Renal cortex interstitium (tissue), 15 donors: Measurements from ENCODE around the gene KCNQ1. TPM values are rescaled to one million over a fixed set of nuclear protein-coding genes. Genes with fewer than 3 reads are reported as not detected.

ENCODE experiments used
- DNase-seq, 11 donors: peaks; one replicate each; pipeline ENCODE4 v3.0.0-alpha.2; 2013; ENCODE audit warnings: low read depth in 9 of 11, low spot score in 4 of 11; ENCODE audit errors: extremely low read depth in 1 of 11
- long read RNA-seq, 16 experiments: transcript quantifications; one replicate each; lab custom pipeline, GENCODE V29; 2026
- polyA plus RNA-seq, 3 donors: library from polyadenylated mRNA; unstranded; fragments of 120-200 nt; gene quantifications; one replicate each; pipeline ENCODE4 v1.2.1, GENCODE V29; 2013; ENCODE audit not compliant: insufficient read length in 3 of 3

KCNQ1 gene, protein sequence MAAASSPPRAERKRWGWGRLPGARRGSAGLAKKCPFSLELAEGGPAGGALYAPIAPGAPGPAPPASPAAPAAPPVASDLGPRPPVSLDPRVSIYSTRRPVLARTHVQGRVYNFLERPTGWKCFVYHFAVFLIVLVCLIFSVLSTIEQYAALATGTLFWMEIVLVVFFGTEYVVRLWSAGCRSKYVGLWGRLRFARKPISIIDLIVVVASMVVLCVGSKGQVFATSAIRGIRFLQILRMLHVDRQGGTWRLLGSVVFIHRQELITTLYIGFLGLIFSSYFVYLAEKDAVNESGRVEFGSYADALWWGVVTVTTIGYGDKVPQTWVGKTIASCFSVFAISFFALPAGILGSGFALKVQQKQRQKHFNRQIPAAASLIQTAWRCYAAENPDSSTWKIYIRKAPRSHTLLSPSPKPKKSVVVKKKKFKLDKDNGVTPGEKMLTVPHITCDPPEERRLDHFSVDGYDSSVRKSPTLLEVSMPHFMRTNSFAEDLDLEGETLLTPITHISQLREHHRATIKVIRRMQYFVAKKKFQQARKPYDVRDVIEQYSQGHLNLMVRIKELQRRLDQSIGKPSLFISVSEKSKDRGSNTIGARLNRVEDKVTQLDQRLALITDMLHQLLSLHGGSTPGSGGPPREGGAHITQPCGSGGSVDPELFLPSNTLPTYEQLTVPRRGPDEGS
- polyA plus RNA-seq, result 10 to 100 TPM in 2 of 3 donors, 1 to 10 TPM in 1; 9.2 to 13.2 (median 10.6) TPM
- long read RNA-seq, donor 1, partial matches to known transcripts, result 11 of 11 reads
- long read RNA-seq, donor 1, other reads (novel, unspliced or antisense), result 0 of 11 reads
- long read RNA-seq, donor 2, result 0 reads
- long read RNA-seq, donor 3, transcript KCNQ1-201 (16 exons, 3,246 nt), result major isoform, 6 of 6 reads
- long read RNA-seq, donor 3, partial matches to known transcripts, result 0 of 6 reads
- long read RNA-seq, donor 3, other reads (novel, unspliced or antisense), result 0 of 6 reads
- long read RNA-seq, donor 4, partial matches to known transcripts, result 14 of 443 reads
- long read RNA-seq, donor 4, other reads (novel, unspliced or antisense), result 426 of 443 reads
- long read RNA-seq, donor 5, result 0 reads
- long read RNA-seq, donor 6, partial matches to known transcripts, result 22 of 24 reads
- long read RNA-seq, donor 6, other reads (novel, unspliced or antisense), result 0 of 24 reads
- long read RNA-seq, donor 7, result 0 reads
- long read RNA-seq, donor 8, partial matches to known transcripts, result 19 of 21 reads
- long read RNA-seq, donor 8, other reads (novel, unspliced or antisense), result 0 of 21 reads
- long read RNA-seq, donor 9, partial matches to known transcripts, result 0 of 1 reads
- long read RNA-seq, donor 9, other reads (novel, unspliced or antisense), result 0 of 1 reads
- long read RNA-seq, donor 10, result 0 reads
- long read RNA-seq, donor 11, result 0 reads
- long read RNA-seq, donor 12, partial matches to known transcripts, result 6 of 9 reads
- long read RNA-seq, donor 12, other reads (novel, unspliced or antisense), result 0 of 9 reads
- long read RNA-seq, donor 13, result 0 reads
- long read RNA-seq, donor 14, partial matches to known transcripts, result 0 of 1 reads
- long read RNA-seq, donor 14, other reads (novel, unspliced or antisense), result 0 of 1 reads
- long read RNA-seq, donor 15, result 0 reads
- long read RNA-seq, donor 16, partial matches to known transcripts, result 30 of 33 reads
- long read RNA-seq, donor 16, other reads (novel, unspliced or antisense), result 0 of 33 reads

DNA sequence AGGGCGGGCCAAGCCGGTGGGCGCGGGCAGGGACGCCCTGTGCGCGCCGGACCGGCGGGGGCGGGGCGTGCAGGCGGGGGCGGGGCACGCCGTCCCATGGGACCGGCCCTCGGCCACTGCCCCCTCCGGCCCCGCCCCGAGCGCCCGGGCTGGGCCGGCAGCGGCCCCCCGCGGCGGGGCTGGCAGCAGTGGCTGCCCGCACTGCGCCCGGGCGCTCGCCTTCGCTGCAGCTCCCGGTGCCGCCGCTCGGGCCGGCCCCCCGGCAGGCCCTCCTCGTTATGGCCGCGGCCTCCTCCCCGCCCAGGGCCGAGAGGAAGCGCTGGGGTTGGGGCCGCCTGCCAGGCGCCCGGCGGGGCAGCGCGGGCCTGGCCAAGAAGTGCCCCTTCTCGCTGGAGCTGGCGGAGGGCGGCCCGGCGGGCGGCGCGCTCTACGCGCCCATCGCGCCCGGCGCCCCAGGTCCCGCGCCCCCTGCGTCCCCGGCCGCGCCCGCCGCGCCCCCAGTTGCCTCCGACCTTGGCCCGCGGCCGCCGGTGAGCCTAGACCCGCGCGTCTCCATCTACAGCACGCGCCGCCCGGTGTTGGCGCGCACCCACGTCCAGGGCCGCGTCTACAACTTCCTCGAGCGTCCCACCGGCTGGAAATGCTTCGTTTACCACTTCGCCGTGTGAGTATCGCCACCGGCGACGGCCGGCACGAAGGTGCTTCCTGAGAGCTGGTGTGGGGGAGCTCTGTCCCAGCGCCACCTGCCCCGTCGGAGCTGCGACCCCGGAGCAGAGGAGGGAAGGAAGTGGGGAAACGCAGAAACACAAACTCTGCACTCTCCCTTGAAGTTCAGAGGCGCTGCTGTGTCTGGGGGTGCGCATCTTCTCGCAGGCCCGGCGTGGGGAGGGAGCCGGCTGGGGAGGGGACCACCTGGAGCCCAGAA, at the start of gene KCNQ1:
Gene KCNQ1, plus strand, starts transcription at position 188 of the 925 bp plus-strand sequence. Its CDS starts 91 bp downstream, at position 279.
- DNase-seq, result no peak

DNA sequence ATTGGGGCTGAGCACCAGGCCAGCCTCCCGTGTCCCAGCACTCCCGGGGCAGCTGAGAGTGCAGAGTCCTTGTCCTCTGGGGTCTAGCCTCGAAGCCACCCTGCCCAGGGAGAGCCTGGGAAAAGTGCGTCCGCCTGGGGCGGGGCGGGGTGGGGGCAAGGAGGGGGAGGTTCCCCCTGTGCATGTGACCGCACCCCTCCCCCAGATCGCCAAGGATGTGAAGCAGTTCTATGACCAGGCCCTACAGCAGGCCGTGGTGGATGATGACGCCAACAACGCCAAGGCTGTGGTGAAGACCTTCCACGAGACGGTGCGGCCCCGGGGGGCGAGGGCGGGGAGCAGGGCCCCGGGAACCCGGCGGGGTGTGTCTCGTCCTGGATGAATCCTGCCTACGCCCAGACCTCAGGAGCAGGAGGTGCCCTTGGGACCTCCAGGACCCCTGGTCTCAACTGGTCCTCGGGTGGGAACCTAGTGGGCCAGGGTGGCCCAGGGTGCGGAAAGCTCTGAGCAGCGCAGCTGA, 49.5 kb upstream of the KCNQ1 start:
- no peak for DNase-seq

DNA sequence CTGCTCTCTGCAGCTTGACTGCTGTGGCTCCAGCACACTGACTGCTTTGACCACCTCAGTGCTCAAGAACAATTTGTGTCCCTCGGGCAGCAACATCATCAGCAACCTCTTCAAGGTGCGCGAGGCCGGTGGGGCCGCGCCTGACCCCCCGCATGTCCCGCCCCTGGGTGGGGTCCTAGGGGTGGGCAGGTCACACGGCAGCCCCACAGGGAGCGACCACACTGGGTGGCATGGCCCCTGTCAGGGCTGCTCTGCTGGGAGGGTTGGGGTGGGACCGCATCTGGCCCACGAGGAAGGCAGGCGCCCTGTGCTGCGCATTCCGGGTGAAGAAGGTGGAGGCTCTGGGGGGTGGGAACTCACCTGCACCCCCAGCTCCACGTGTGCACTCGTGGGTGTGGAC, 49.0 kb upstream of the KCNQ1 start:
- no peak for DNase-seq

DNA sequence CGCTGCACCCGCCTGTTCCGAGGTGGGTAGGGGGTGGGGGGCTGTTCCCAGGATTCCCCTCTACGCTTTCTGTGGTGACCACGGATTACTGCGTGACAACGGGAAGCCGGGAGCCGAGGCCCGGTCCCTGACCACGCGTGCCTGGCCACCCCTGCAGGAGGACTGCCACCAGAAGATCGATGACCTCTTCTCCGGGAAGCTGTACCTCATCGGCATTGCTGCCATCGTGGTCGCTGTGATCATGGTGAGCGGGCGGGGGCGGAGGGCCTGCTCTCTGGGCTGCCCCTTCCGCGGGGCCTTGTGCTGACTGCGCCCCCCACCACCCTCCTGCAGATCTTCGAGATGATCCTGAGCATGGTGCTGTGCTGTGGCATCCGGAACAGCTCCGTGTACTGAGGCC, 48.3 kb upstream of the KCNQ1 start:
- DNase-seq, result no peak

DNA sequence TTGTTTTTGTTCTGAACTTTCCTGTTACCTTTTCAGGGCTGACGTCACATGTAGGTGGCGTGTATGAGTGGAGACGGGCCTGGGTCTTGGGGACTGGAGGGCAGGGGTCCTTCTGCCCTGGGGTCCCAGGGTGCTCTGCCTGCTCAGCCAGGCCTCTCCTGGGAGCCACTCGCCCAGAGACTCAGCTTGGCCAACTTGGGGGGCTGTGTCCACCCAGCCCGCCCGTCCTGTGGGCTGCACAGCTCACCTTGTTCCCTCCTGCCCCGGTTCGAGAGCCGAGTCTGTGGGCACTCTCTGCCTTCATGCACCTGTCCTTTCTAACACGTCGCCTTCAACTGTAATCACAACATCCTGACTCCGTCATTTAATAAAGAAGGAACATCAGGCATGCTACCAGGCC, 47.8 kb upstream of the KCNQ1 start:
- DNase-seq, result no peak

DNA sequence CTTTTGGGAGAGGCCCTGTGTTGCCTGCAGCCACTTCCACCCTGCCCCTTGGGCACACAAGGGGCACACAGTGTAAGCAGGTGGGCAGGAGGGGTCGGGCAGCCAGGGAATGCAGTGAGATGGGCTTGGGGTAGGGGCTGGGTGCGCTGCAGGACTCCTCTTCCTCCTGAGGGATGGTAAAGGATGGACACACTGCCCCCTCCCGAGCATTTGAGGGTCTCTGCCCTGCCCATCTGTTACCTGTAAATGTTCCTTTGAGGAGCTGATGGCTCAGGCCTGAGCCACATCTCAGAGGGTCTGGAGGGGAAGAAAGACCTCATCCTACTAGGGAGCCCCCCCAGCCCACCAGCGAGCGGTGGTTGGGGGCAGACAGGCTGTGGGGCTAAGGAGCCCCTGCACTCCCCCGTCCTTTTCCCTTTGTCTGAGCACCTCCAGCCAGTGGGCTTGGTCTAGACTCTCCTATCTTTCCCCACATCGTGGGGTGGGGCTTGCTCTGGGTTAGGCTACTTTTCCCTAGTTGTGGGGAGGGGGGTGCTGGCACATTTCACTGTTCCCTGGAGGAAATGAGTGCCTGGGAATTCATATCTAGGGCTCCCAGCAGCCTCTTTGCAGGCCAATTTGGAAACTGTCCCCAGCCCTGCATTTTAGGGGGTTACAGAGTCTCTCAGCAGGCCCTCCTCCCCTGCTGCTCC, 46.0 kb upstream of the KCNQ1 start:
- DNase-seq, result no peak

DNA sequence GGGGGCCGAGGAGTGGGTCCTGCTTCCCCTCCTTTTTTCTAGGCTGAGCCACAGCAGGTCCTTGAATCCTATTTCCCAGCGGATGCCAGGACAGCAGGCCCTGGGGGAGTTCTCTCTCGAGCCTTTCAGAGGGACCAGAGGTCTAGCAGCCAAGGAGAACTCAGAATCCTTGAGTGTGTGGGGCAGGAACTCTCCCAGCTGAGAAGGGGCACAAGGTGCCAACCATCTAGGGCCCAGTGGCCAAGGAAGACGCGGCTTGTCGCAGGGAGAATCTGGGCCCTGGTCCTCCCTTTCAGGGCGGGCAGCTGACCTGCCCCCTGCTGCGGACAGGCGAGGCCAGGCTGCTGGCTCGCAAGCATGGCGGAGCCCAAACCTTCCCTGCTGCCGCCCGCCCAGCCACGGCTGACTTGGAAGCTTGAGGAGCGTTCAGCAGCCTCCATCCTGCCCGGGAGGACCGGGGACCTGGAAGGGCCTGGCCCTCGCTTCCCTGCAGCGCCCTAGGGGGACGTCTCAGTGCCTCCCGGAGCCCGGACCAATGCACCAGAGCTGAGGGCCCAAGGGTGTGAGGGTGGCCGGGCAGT, 45.2 kb upstream of the KCNQ1 start:
- DNase-seq, result no peak

DNA sequence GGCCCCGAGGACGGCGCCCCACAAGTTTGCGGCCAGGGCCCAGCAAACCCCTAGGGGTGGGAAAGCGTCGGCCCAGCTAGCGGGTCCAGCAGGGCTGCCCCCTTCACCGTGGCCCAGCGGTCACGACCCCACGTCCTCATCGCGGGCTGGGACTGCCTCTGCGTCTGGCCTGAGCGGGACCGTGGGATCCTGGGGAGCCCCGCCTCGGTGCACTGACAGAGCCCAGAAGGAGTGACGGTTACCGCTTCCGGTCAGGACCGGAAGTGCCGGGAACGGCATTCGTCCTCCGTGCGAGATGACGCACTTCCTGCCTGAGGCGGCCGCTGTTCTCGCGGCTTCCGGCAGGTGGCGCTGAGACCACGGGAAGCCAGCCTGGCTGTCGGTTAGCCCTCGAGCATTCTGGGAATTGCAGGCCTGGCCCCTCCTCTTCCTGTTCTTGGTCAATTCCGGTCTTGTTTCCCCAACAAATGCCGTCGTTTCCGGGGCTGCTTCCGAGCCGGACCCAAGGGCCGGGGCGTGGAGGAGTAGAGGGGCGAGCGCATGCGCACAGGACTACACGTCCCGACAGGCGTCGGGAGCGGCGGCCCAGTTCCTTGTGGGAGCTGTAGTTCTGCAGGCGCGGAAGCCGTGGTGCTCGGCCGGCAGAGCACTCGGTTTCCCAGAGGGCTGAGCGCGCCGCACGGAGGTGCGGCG, 44.6 kb upstream of the KCNQ1 start, which contains the start of gene TSSC4:
Gene TSSC4, plus strand, starts transcription at position 682 of the 693 bp plus-strand sequence. CDS start 1,884 bp downstream, outside the sequence.
- peak; percentile 99 to 100 (median 100) for DNase-seq

DNA sequence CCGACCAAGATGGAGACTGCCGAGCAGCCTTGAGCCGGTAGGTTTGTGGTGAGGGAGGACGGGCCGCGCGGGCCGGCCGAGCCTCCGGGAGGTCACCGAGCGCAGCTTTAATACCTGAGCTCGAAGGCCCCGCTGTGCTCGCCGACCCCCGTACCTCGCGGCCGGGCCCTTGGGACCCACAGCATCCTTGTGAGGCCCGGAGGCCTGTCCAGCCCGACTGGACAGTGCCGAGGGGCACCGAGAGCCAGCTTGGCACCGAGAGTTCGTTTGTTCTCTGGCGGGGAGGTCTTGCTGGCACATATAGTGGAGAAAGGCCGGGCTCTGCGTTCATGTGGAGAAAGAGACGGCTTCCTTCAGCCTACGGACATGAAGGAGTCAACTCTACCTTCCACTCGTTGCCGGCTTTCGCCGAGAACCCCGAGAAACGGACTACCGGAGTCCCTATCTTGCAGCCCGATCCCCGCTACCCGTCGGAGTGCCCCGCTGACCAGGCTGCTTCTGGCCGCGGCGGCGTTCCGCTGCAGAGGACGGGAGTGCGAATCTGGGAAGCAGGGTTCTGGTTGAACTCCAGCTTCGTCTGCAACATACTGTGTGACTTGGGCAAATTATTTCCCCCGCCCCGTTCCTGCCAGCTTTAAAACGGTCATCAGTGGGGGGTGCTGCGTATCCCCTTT, 43.9 kb upstream of the KCNQ1 start:
- no peak for DNase-seq

DNA sequence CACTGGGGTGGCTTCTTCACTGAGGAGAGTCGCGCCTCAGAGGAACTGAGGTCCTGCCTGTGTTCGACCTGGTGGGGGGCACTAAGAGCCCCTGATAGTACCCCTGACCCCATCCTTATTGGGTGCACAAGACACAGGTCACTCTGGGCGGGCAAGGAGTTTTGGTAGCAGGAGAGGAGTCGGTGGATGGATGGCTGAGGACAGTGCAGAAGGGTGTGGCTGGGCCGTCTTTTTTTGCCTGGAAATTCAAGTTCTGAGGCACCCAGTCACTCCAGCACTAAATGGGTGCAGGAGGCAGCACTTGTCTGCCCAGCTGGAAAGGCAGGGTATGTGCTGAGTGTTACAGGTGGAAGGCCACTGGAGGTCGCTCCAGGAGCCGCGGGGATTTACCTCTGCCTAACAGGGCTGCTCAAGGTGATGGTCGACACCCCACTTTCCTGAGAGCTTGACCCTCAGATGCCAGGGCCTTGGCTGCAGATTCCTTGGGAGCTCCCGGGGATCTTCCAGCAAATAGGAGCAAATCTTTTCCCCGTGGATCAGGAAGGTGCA, 43.3 kb upstream of the KCNQ1 start:
- no peak for DNase-seq

DNA sequence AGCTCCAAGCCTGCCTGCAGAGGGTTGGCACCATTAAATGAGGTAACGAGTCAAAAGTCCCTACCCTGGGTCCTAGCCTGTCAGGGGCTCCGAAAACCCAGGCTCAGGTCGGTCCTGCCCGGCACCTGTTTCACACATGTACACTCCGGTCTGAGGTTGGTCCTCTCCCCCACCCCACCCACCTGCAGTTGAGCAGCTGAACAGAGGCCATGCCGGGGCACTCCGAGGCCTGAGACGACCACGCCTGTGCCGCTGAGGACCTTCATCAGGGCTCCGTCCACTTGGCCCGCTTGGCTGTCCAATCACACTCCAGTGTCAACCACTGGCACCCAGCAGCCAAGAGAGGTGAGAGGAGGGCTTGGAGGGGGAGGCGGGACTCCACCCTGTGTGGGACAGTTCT, 42.7 kb upstream of the KCNQ1 start:
- no peak for DNase-seq

DNA sequence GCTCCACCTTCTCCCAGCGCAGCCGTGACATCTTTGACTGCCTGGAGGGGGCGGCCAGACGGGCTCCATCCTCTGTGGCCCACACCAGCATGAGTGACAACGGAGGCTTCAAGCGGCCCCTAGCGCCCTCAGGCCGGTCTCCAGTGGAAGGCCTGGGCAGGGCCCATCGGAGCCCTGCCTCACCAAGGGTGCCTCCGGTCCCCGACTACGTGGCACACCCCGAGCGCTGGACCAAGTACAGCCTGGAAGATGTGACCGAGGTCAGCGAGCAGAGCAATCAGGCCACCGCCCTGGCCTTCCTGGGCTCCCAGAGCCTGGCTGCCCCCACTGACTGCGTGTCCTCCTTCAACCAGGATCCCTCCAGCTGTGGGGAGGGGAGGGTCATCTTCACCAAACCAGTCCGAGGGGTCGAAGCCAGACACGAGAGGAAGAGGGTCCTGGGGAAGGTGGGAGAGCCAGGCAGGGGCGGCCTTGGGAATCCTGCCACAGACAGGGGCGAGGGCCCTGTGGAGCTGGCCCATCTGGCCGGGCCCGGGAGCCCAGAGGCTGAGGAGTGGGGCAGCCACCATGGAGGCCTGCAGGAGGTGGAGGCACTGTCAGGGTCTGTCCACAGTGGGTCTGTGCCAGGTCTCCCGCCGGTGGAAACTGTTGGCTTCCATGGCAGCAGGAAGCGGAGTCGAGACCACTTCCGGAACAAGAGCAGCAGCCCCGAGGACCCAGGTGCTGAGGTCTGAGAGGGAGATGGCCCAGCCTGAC, 41.7 kb upstream of the KCNQ1 start:
- no peak for DNase-seq

DNA sequence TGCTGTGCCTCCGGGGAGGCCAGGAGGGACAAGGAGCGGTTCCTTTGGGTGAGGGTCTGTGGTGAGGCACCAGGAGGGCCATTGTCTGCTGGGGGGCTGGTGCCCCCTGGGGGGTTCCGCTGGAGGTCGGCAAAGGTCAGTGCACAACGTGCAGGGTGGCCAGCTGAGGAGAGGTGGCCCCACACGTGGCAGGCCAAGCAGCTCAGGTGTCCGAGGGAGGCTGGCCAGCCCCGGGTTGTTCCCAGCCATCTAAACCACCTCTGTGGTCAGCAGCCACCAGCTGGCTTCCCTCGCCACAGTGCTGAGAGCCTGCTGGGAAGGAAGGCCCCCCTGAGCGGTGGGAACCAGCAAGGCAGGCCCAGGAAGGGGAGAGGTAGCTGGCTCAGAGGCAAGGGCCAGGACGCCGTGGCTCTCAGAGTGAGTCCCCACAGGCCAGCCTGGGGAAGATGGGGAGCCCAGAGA, 40.0 kb upstream of the KCNQ1 start:
- DNase-seq, result no peak

DNA sequence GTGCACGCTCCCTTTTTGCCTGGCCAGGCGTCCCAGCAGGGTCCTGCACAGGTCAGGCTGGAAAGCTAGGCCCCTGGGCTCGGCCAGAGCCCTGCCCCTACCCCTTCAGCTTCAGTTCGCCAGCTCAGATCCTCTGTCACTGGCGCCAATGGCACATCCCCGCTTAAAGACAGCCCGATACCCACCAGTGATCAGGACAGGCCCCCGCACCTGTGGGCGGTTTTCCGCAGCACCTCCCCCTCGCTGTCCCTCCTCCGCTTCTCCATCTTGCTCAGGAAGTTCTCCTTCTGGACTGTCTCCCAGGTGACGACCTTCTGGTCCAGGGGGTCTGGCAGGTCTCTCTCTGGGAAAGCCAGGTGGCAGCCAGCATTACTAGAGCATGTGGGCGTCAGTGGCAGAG, 38.4 kb upstream of the KCNQ1 start:
- DNase-seq, result peak in 6 of 11 donors; percentile 36 to 69 (median 64)
